Measurements from ENCODE around the gene COL21A1.

Gene COL21A1

DNA sequence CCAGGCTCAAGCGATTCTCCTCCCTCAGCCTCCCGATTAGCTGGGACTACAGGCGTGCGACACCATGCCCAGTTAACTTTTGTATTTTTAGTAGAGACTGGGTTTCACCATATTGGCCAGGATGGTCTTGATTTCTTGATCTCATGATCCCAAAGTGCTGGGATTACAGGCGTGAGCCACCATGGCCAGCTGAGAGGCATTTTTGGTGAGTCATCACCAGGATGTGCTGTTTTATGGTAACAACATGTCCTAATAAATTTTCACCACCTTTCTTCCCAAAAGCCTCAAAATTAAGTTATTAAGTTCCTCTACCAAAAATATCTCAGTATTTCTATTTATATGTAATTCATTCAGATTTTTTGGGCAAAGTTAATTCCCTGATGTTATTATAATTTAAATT lies 53.5 kb downstream of the COL21A1 start (continued):
- TF ChIP-seq MZF1 (tag by site-specific recombination; IDR thresholded peaks at IDR 0.05; ENCODE audit: borderline replicate concordance): no peak
- TF ChIP-seq PRDM1 (tag by site-specific recombination; IDR thresholded peaks at IDR 0.05): no peak
- TF ChIP-seq GLIS2 (tag by site-specific recombination; IDR thresholded peaks at IDR 0.05): no peak
- TF ChIP-seq, protein P1, sequence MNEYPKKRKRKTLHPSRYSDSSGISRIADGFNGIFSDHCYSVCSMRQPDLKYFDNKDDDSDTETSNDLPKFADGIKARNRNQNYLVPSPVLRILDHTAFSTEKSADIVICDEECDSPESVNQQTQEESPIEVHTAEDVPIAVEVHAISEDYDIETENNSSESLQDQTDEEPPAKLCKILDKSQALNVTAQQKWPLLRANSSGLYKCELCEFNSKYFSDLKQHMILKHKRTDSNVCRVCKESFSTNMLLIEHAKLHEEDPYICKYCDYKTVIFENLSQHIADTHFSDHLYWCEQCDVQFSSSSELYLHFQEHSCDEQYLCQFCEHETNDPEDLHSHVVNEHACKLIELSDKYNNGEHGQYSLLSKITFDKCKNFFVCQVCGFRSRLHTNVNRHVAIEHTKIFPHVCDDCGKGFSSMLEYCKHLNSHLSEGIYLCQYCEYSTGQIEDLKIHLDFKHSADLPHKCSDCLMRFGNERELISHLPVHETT (tag by site-specific recombination; IDR thresholded peaks at IDR 0.05): no peak
- TF ChIP-seq, protein P2, sequence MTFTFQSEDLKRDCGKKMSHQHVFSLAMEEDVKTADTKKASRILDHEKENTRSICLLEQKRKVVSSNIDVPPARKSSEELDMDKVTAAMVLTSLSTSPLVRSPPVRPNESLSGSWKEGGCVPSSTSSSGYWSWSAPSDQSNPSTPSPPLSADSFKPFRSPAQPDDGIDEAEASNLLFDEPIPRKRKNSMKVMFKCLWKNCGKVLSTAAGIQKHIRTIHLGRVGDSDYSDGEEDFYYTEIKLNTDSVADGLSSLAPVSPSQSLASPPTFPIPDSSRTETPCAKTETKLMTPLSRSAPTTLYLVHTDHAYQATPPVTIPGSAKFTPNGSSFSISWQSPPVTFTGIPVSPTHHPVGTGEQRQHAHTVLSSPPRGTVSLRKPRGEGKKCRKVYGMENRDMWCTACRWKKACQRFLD (tag by site-specific recombination; IDR thresholded peaks at IDR 0.05): no peak
- TF ChIP-seq, protein P3, sequence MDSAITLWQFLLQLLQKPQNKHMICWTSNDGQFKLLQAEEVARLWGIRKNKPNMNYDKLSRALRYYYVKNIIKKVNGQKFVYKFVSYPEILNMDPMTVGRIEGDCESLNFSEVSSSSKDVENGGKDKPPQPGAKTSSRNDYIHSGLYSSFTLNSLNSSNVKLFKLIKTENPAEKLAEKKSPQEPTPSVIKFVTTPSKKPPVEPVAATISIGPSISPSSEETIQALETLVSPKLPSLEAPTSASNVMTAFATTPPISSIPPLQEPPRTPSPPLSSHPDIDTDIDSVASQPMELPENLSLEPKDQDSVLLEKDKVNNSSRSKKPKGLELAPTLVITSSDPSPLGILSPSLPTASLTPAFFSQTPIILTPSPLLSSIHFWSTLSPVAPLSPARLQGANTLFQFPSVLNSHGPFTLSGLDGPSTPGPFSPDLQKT (IDR thresholded peaks at IDR 0.05; ENCODE audit: borderline replicate concordance, low read depth, low read length): no peak
- TF ChIP-seq ZNF521 (tag by site-specific recombination; IDR thresholded peaks at IDR 0.05): no peak

DNA sequence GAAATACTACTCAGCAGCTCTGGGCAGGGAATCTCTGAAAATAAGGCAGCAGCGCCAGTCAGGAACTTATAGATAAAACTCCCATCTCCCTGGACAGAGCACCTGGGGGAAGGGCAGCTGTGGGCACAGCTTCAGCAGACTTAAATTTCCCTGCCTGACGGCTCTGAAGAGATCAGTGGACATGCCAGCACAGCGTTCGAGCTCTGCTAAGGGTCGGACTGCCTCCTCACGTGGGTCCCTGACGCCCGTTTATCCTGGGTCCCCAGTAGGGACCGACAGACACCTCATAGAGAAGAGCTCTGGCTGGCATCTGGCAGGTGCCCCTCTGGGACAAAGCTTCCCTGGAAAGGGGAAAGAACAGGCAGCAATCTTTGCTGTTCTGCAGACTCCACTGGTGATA lies 59.0 kb downstream of the COL21A1 start:
- Histone ChIP-seq H3K36me3 (ENCODE audit: control insufficient read depth in 2 of 2, insufficient read depth in 1 of 2, low read length in 2 of 2) (no peaks in the 10 kb centered on the region), H3K4me3 (ENCODE audit: low read depth, low read length) (no peak overlapping the region), H3K27ac (ENCODE audit: extremely low read depth, low read depth, low read length) (no peak overlapping the region), H3K9me3 (ENCODE audit: control insufficient read depth, insufficient read depth, low read depth, low read length) (no peaks in the 10 kb centered on the region), H3K4me1 (ENCODE audit: control insufficient read depth, insufficient read depth, low read length) (no peaks in the 10 kb centered on the region)
- ChIA-PET CTCF (interaction anchor here (0.6 kb wide), 1 partner anchor 210 kb away, joined by 3 read pairs; no protein-coding TSS in a partner anchor), POLR2A (no interaction called here)
- no peak for TF ChIP-seq MZF1 (tag by site-specific recombination; IDR thresholded peaks at IDR 0.05; ENCODE audit: borderline replicate concordance)
- no peak for TF ChIP-seq KLF9 (tag by site-specific recombination; IDR thresholded peaks at IDR 0.05; ENCODE audit: low read depth)
- TF ChIP-seq, protein P4, sequence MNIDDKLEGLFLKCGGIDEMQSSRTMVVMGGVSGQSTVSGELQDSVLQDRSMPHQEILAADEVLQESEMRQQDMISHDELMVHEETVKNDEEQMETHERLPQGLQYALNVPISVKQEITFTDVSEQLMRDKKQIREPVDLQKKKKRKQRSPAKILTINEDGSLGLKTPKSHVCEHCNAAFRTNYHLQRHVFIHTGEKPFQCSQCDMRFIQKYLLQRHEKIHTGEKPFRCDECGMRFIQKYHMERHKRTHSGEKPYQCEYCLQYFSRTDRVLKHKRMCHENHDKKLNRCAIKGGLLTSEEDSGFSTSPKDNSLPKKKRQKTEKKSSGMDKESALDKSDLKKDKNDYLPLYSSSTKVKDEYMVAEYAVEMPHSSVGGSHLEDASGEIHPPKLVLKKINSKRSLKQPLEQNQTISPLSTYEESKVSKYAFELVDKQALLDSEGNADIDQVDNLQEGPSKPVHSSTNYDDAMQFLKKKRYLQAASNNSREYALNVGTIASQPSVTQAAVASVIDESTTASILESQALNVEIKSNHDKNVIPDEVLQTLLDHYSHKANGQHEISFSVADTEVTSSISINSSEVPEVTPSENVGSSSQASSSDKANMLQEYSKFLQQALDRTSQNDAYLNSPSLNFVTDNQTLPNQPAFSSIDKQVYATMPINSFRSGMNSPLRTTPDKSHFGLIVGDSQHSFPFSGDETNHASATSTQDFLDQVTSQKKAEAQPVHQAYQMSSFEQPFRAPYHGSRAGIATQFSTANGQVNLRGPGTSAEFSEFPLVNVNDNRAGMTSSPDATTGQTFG (tag by site-specific recombination; IDR thresholded peaks at IDR 0.05; ENCODE audit: borderline replicate concordance): no peak
- TF ChIP-seq ZNF658 (tag by site-specific recombination; IDR thresholded peaks at IDR 0.05): no peak
- no peak for TF ChIP-seq ZNF664 (tag by site-specific recombination; IDR thresholded peaks at IDR 0.05)
- TF ChIP-seq ZNF24 (tag by site-specific recombination; IDR thresholded peaks at IDR 0.05): no peak

DNA sequence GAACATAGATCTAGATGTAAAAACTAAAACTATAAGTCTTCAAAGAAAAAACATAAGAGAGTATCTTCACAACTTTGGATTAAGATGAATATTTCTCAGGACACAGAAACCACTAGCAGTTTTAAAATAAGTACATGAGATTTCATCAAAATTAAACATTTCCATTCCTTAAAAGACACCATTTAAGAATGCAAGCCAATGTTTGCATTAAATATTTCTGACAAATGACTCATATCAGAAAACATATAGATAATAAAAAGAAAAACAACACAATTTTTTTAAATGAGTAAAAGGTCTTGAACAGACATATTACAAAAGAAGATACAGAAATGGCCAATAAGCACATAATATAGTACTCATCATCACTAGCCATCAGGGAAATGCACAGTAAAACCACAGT lies 59.7 kb downstream of the COL21A1 start:
- H3K4me1 ChIP-seq (ENCODE audit: control insufficient read depth, insufficient read depth, low read length): no peaks in the 10 kb centered on the region
- H3K4me3 ChIP-seq (ENCODE audit: low read depth, low read length): no peak overlapping the region
- H3K27ac ChIP-seq (ENCODE audit: extremely low read depth, low read depth, low read length): no peak overlapping the region
- CTCF ChIA-PET: no interaction called here
- POLR2A ChIA-PET: no interaction called here
- no peaks in the 10 kb centered on the region for H3K9me3 ChIP-seq (ENCODE audit: control insufficient read depth, insufficient read depth, low read depth, low read length)
- no peaks in the 10 kb centered on the region for H3K36me3 ChIP-seq (ENCODE audit: control insufficient read depth in 2 of 2, insufficient read depth in 1 of 2, low read length in 2 of 2)
- TF ChIP-seq ZNF302 (tag by site-specific recombination; IDR thresholded peaks at IDR 0.05; ENCODE audit: low read depth) (no peak), ZNF404 (tag by site-specific recombination; IDR thresholded peaks at IDR 0.05) (no peak), REPIN1 (tag by site-specific recombination; IDR thresholded peaks at IDR 0.05; ENCODE audit: low read depth) (no peak), ZNF416 (tag by site-specific recombination; IDR thresholded peaks at IDR 0.05) (no peak), ZNF768 (tag by site-specific recombination; IDR thresholded peaks at IDR 0.05) (no peak), ZNF473 (tag by site-specific recombination; IDR thresholded peaks at IDR 0.05) (no peak), ZSCAN30 (tag by site-specific recombination; IDR thresholded peaks at IDR 0.05) (no peak), SP2 (tag by site-specific recombination; IDR thresholded peaks at IDR 0.05) (no peak)

Data from HEK293 (cell line).